Mucosa of gallbladder (tissue), 1 donor: ENCODE data around the gene CISD1. TPM values are rescaled to one million over a fixed set of nuclear protein-coding genes. Genes with fewer than 3 reads are reported as not detected.

Experiments
- DNase-seq: peaks from one replicate; pipeline ENCODE4 v3.0.0-alpha.2; 2020; ENCODE audit warnings: low spot score
- total RNA-seq: library from RNA; stranded (reverse); gene quantifications from one replicate; pipeline ENCODE4 v1.2.1, GENCODE V29; 2021
- donor health status: DM: no; HTN: no; CAD: no.

The CISD1 gene
- total RNA-seq, 1 donor from 2014 or later, result 34.2 TPM

GRCh38 chr10:58265249-58265648 is 3.7 kb upstream of the CISD1 start:
- DNase-seq, result no peak

- peak; percentile 12 for DNase-seq
Observed at GRCh38 chr10:58266003-58266825, 2.7 kb upstream of the CISD1 start.

GRCh38 chr10:58266826-58267712 is 1.9 kb upstream of the CISD1 start:
- DNase-seq, result peak; percentile 49

GRCh38 chr10:58267713-58268453 is 1.1 kb upstream of the CISD1 start, which contains the start of gene IPMK:
Gene IPMK, minus strand, starts transcription at chr10:58267894. Its CDS starts 283 bp downstream, at chr10:58267611.
- DNase-seq, result peak; percentile 95

- DNase-seq, result no peak
Observed at GRCh38 chr10:58268454-58268945, 462 bp upstream of the CISD1 start.

- no peak for DNase-seq
Observed at GRCh38 chr10:58269782-58270290, 874 bp downstream of the CISD1 start.

- no peak for DNase-seq
Observed at GRCh38 chr10:58275261-58275660, 6.3 kb downstream of the CISD1 start.

GRCh38 chr10:58275908-58276307 is 6.9 kb downstream of the CISD1 start:
- DNase-seq, result no peak

- DNase-seq, result no peak
Observed at GRCh38 chr10:58278274-58278961, 9.5 kb downstream of the CISD1 start.

GRCh38 chr10:58278962-58279307 is 10.0 kb downstream of the CISD1 start:
- DNase-seq, result no peak

- DNase-seq, result no peak
Observed at GRCh38 chr10:58280477-58280876, 11.5 kb downstream of the CISD1 start.

GRCh38 chr10:58281092-58281752 is 12.3 kb downstream of the CISD1 start:
- DNase-seq, result no peak

- no peak for DNase-seq
Observed at GRCh38 chr10:58282615-58283014, 13.7 kb downstream of the CISD1 start.

- DNase-seq, result peak; percentile 20
Observed at GRCh38 chr10:58291538-58292174, 22.7 kb downstream of the CISD1 start.

GRCh38 chr10:58293989-58294388 is 25.0 kb downstream of the CISD1 start:
- no peak for DNase-seq

GRCh38 chr10:58299580-58299979 is 30.6 kb downstream of the CISD1 start:
- peak; percentile 49 for DNase-seq

- no peak for DNase-seq
Observed at GRCh38 chr10:58300676-58301075, 31.7 kb downstream of the CISD1 start.

GRCh38 chr10:58302254-58302653 is 33.3 kb downstream of the CISD1 start:
- DNase-seq, result no peak

- no peak for DNase-seq
Observed at GRCh38 chr10:58304099-58304633, 35.2 kb downstream of the CISD1 start.

- no peak for DNase-seq
Observed at GRCh38 chr10:58305821-58306220, 36.9 kb downstream of the CISD1 start.
